GM19023 (cell line): ENCODE results near the gene MTERF2.

ENCODE experiments used
- ATAC-seq: cut with Tn5 transposase; IDR thresholded peaks from one replicate; pipeline ENCODE4 v1.9.1; 2021; ENCODE audit warnings: mild to moderate bottlenecking, moderate library complexity; ENCODE audit not compliant: unreplicated experiment

MTERF2 gene

DNA sequence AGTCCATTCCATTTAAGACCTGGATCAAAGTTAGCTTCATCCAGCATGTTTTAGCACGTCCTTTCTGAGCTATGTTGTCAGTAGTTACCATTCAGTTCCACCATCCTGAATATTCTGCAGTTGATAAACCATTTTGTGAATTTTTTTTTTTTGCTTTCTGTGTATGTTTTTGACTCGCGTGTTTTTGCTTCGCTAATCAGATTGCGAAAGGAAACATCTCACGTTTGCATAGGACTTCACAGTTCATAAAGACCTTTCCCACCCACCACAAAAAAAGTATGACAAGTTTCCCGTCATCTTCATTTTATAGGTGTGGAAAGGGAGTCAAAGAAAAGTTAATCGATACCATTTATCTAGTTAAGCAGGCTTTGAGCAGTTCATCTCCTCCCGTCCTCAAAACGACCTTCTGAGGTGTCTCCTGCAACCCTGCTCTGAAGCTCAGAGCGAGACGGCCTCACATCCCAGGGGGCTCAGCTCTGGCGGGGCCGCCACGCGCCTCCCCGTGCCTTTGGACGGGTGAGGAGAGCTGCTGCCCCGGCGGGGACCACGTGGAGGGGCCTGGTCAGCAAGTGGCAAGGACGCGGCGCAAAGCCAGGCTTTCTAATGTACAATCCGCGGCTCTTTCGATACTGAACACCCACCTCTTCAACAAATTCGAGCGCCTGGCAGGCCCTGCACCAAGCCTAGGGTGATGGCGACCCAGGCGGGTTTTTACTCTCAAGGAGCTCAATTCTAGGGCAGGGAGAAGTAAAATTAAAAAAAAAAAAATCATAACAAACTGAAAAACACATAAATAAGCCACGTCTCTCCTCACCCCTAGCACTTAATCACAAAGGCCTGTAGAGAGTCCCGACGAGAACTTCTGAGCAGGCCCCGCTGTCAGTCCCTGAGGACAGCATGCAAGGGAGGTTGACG lies 32.2 kb downstream of the MTERF2 start:
- ATAC-seq: peak; percentile 14

DNA sequence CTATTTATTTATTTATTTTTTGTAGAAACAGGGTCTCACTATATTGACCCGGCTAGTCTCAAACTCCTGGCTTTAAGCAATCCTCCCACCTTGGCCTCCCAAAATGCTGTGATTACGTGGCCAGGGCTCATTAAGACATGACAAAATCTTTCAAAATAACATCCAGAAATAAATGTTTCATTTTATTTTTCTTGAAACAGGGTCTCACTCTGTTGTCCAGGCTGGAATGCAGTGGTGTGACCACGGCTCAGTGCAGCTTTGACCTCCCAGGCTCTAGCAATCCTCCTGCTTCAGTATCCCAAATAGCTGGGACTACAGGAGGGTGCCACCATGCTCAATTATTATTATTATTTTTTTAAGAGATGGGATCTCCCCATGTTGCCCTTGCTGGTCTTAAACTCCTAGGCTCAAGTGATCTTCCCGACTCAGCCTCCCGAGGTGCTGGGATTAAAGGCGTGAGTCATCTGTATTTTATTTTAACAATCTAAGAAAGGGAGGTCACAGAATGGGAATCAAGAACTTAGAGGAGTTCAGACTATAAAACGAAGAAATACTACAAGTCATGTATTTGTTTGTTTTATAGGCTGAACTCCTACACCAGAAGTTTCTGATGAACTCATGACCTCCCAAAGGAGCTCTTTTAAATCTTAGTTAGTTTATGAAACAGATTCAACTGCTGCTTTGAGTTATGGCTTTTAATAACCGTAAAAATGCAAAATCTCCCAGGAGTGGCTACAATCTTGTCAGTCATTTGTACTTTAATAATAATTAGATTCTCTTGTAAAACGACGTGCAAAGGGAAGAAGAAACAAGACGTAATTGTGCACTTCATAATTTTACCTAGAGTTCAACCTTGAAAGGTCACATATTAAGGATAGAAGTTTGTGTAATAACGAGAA lies 33.3 kb downstream of the MTERF2 start:
- ATAC-seq: no peak

DNA sequence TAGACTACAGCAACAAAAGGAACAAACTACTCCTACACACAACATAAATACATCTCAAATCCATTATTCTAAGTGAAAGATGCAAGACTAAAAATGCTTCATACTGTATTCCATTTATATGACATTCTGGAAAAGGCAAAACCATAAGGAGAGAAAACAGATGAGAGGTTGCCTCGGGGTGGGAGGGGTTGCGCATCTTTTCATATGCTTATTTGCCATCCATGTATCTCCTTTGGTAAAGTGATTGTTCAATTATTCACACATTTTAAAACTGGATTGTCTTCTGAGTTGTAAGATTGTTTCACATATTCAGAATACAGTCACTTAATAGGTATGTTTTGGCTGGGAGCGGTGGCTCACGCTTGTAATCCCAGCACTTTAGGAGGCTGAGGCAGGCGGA lies 36.4 kb downstream of the MTERF2 start:
- no peak for ATAC-seq

DNA sequence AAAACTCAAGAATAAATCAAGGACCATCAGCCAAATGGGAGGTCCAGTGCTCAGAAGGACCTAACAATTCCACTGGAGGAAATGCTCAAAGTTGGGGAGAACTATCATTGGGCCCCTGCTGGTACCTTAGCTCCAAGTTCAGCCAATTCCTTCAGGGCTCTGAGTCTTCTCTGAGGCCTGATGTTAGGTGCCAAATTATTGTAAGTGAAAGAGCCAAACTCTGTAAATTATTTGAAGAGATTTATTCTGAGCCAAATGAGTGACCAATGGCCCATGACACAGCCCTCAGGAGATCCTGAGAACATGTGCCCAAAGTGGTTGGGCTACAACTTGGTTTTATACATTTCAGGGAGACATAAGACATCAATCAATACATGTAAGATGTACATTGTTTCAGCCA lies 39.5 kb downstream of the MTERF2 start:
- no peak for ATAC-seq

DNA sequence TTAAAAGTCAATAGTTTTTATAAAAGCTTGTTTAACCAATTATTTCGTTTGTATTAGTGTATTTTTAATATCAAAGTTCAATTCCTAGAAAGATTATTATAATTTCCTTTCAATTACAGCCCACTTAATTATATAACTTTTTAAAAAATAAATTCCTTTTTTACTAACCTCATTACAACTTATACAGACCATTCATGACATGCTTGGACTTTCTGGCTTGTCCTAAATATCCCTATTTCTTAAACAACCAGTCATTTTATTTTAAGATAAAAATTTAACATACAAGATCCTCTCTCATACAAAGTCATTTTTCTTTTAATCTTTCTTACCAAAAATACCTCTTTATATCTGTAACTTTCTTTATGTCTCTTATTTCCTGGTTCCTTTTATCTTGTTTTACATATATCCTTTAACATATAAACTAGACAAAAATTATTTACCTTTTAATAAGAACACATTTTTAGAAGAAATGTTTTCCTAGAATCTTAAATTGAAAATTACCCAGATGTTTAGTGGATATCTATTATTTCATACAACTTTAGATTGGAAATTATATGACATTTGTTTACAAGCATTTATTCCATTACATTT lies 41.6 kb downstream of the MTERF2 start:
- ATAC-seq: no peak

DNA sequence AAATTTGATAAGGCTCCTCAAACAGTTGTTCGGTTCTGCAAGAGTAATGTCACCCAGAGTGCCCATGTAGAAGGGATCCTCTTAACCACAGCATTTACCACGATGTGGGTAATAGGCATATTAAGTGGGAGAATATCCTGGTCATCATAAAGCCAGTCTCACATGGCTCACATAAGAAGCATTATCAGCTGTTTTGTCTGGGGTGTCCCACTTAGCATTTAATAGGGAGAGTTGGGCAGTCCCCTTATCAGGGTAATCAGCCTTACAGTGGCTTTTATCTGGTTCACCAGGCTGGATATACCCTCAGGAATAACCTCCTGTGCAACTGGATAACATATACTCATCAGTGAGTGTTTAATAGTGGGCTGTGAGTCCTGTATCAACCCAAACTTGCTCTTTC lies 44.2 kb downstream of the MTERF2 start:
- ATAC-seq: no peak

DNA sequence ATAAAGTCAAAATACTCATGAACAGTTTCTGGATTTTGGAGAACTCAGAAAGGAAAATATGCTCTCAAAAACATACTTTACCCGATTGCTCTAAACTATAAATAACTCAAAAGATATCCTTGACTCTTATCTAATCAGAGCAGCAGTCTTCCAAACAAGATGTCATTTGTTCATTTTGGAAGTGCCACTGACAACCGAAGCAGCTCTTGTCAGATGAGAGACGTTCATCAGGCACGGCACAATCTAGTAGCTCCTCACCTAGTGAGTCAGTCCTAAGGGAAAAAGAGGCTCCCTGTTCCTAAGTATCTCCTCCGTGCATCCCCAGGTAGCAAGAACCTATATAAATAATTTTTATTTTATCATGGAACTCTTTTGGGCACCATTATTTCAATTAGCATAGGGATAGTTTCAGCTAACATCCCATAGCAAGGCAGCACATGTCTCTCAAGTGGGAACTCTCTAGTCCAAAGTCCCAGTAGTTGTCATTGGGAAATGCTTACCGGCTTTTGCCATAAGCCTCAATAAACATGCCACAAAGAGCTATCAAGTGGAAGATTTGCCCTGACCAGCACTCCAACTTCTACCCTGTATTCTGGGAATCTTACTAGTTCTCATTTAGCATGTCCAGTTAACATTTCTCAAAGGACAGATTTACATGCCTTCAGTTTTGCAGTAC lies 45.3 kb downstream of the MTERF2 start:
- ATAC-seq: no peak

DNA sequence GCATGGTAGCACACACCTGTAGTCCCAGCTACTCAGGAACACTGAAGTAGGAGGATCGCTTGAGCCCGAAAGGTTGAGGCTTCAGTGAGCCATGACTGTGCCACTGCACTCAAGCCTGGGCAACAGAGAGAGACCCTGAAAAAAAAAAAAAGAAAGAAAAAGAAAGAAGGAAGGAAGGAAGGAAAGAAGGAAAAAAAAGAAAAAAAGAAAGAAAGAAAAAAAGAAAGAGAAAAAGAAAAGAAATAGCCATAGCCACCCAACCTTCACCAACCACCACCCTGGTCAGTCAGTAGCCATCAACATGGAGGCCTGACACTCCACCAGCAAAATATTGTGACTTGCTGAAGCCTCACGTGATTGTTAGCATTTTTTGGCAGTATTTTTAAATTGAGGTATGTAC lies 52.7 kb downstream of the MTERF2 start:
- no peak for ATAC-seq
